WTC11 (cell line): ENCODE measurements around the gene TMEM205. TPM values are rescaled to one million over a fixed set of nuclear protein-coding genes. Genes with fewer than 3 reads are reported as not detected.

Source experiments
- total RNA-seq: library from RNA; stranded (reverse); gene quantifications from 3 replicates; pipeline ENCODE4 v1.2.3, GENCODE V29; 2021

TMEM205 gene
- total RNA-seq, 1 experiment from 2014 or later: 69.9 TPM

Other genes starting within 250 kb of the TMEM205 start
- 52.0 to 62.2 TPM (median 58.3 TPM) in 3 replicates for gene SPC24, start 190.5 kb downstream of the TMEM205 start, total RNA-seq
- gene KANK2, start 148.7 kb downstream of the TMEM205 start, total RNA-seq: 31.8 to 35.1 TPM (median 33.2 TPM) in 3 replicates
- 0.30 TPM in 1 of 3 replicates, not detected in the others for gene ANGPTL8, start 106.6 kb downstream of the TMEM205 start, total RNA-seq
- 88.8 to 100 TPM (median 90.7 TPM) in 3 replicates for gene DOCK6, start 83.7 kb downstream of the TMEM205 start, total RNA-seq
- gene TSPAN16, start 50.1 kb downstream of the TMEM205 start, total RNA-seq: 0.30 TPM in 1 of 3 replicates, not detected in the others
- gene RAB3D, start 6.6 kb downstream of the TMEM205 start, total RNA-seq: 18.9 to 27.8 TPM (median 27.0 TPM) in 3 replicates
- 5.5 to 8.5 TPM (median 6.8 TPM) in 3 replicates for gene CCDC159, start 251 bp upstream of the TMEM205 start, total RNA-seq
- gene PLPPR2, start 9.2 kb upstream of the TMEM205 start, total RNA-seq: 7.5 to 9.6 TPM (median 8.4 TPM) in 3 replicates
- gene SWSAP1, start 28.4 kb upstream of the TMEM205 start, total RNA-seq: 2.4 to 3.9 TPM (median 3.0 TPM) in 3 replicates
- gene EPOR, start 38.0 kb upstream of the TMEM205 start, total RNA-seq: 16.8 to 20.9 TPM (median 20.4 TPM) in 3 replicates
- 69.0 to 88.3 TPM (median 86.0 TPM) in 3 replicates for gene RGL3, start 73.0 kb upstream of the TMEM205 start, total RNA-seq
- gene ODAD3, start 88.9 kb upstream of the TMEM205 start, total RNA-seq: 4.1 to 5.8 TPM (median 4.8 TPM) in 3 replicates
- gene PRKCSH, start 89.4 kb upstream of the TMEM205 start, total RNA-seq: 396 to 405 TPM (median 402 TPM) in 3 replicates
- gene ELAVL3, start 134.8 kb upstream of the TMEM205 start, total RNA-seq: 1.4 to 3.0 TPM (median 1.6 TPM) in 3 replicates
- gene ZNF653, start 159.6 kb upstream of the TMEM205 start, total RNA-seq: 10.3 to 13.4 TPM (median 11.5 TPM) in 3 replicates
- gene ECSIT, start 182.9 kb upstream of the TMEM205 start, total RNA-seq: 56.4 to 64.1 TPM (median 61.7 TPM) in 3 replicates
- gene CNN1, start 192.6 kb upstream of the TMEM205 start, total RNA-seq: 16.0 to 18.0 TPM (median 17.4 TPM) in 3 replicates
- gene ELOF1, start 213.0 kb upstream of the TMEM205 start, total RNA-seq: 70.9 to 86.0 TPM (median 73.4 TPM) in 3 replicates
- 8.6 to 14.3 TPM (median 11.8 TPM) in 3 replicates for gene ACP5, start 231.4 kb upstream of the TMEM205 start, total RNA-seq